Upper lobe of left lung (tissue), 6 donors: ENCODE data around the gene PGP. TPM values are rescaled to one million over a fixed set of nuclear protein-coding genes. Genes with fewer than 3 reads are reported as not detected.
"Not testable (repeated sequence)": the region's sequence is repeated elsewhere in the genome, so short reads cannot be mapped to it uniquely, and the experiment has no call there.

ENCODE experiments used
- ATAC-seq, 2 donors: fragments of 200-7000 bp; cut with Tn5 transposase; one replicate each; pipeline ENCODE4 v1.9.1; 2022; ENCODE audit warnings: mild to moderate bottlenecking in 2 of 2, moderate library complexity in 2 of 2; ENCODE audit not compliant: low FRiP score in 2 of 2
- DNase-seq, 2 donors: peaks; one replicate each; pipeline ENCODE4 v3.0.0-alpha.2; 2019 to 2020
- H3K27ac ChIP-seq, 4 donors: fragments of 200-600 bp; sonication (generic); one replicate each; pipeline ENCODE4 v1.5.1; 2016 to 2019
- H3K27me3 ChIP-seq, 4 donors: fragments of 200-600 bp; sonication (generic); one replicate each; pipeline ENCODE4 v1.5.1; 2017 to 2019
- H3K36me3 ChIP-seq, 4 donors: fragments of 200-600 bp; sonication (generic); one replicate each; pipeline ENCODE4 v1.5.1; 2016 to 2019
- H3K4me1 ChIP-seq, 4 donors: fragments of 200-600 bp; sonication (generic); one replicate each; pipeline ENCODE4 v1.5.1; 2018 to 2019
- H3K4me3 ChIP-seq, 4 donors: fragments of 200-600 bp; sonication (generic); one replicate each; pipeline ENCODE4 v1.5.1; 2017 to 2019; ENCODE audit warnings: mild to moderate bottlenecking in 2 of 4, moderate library complexity in 1 of 4
- H3K9me3 ChIP-seq, 4 donors: fragments of 200-600 bp; sonication (generic); one replicate each; pipeline ENCODE4 v1.5.1; 2018 to 2019
- CTCF ChIP-seq, 6 experiments: fragments of 450-650 bp in 4 of 6; fragments of 200-600 bp in 2 of 6; sonication (generic) in 2 of 6; IDR thresholded peaks; one replicate each; pipeline ENCODE4 v1.5.1; 2016 to 2019; ENCODE audit warnings: antibody characterized with exemption in 6 of 6
- EP300 ChIP-seq, 4 donors: sonication (generic); formaldehyde crosslinking; IDR thresholded peaks; one replicate each; pipeline ENCODE4 v1.5.1; 2017; ENCODE audit warnings: antibody characterized with exemption in 4 of 4, control low read depth in 2 of 4
- POLR2A ChIP-seq, 4 donors: fragments of 450-650 bp; IDR thresholded peaks; one replicate each; pipeline ENCODE4 v1.5.1; 2016 to 2017; ENCODE audit warnings: antibody characterized with exemption in 4 of 4, mild to moderate bottlenecking in 2 of 4
- POLR2AphosphoS5 ChIP-seq, 2 donors: sonication (generic); formaldehyde crosslinking; IDR thresholded peaks; one replicate each; pipeline ENCODE4 v1.5.1; 2017; ENCODE audit warnings: antibody characterized with exemption in 2 of 2
- WGBS, 2 donors: methylation state at CpG; one replicate each; pipeline ENCODE4 v1.1.5; 2017 to 2018; 5-methylcytosine and 5-hydroxymethylcytosine counted together
- total RNA-seq, 6 donors: library from RNA; depleted of rRNA in 4 of 6; stranded (reverse); fragments of >200 nt in 4 of 6; gene quantifications; one replicate each; pipeline versions ENCODE4 v1.1.0 to v1.2.1, GENCODE V29; 2016 to 2021
- donor health status: DM: no; HTN: no; CAD: no; lungs with moderate emphysema.
- donor health status: DM: no; HTN: yes; CAD: no; lungs with severe emphysema.

The PGP gene
- total RNA-seq, 6 donors from 2014 or later: 18.6 to 32.5 (median 21.7) TPM

GRCh38 chr16:2242598-2242997 is 28.0 kb upstream of the PGP start:
- H3K36me3 ChIP-seq: peaks cover 12 to 58% (median 45%) of the 10 kb centered on the region in 4 donors
- no peak for ATAC-seq
- WGBS, 2 donors: 67 to 76% methylated on average over 7 to 11 of the region's 11 CpGs
- no peak overlapping the region for H3K4me3 ChIP-seq
- TF ChIP-seq CTCF (IDR thresholded peaks at IDR 0.05): no peak
- TF ChIP-seq EP300 (IDR thresholded peaks at IDR 0.05): no peak
- no peak for TF ChIP-seq POLR2AphosphoS5 (IDR thresholded peaks at IDR 0.05)
- no peak for TF ChIP-seq POLR2A (IDR thresholded peaks at IDR 0.05)
- no peaks in the 10 kb centered on the region for H3K9me3 ChIP-seq
- H3K4me1 ChIP-seq: peaks cover 0 to 8% (median 3%) of the 10 kb centered on the region in 4 donors
- H3K27me3 ChIP-seq: peaks cover 0 to 3% (median 0%) of the 10 kb centered on the region in 4 donors
- DNase-seq: no peak
- no peak overlapping the region for H3K27ac ChIP-seq

DNA sequence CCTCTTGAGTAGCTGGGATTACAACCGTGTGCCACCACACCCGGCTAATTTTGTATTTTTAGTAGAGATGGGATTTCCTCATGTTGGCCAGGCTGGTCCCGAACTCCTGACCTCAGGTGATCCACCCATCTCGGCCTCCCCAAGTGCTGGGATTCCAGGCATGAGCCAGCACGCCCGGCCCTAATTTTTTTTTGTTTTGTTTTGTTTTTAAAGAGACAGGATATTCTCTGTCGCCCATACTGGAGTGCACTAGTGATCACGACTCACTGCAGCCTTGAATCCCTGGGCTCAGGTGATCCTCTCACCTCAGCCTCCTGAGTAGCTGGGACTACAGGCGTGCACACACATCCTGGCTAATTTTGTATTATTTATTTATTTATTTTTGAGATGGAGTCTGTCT is 25.7 kb upstream of the PGP start:
- H3K27ac ChIP-seq, DNase-seq, ATAC-seq, H3K9me3 ChIP-seq, H3K4me3 ChIP-seq: not testable (repeated sequence)
- Histone ChIP-seq H3K4me1 (peaks cover 12 to 22% (median 21%) of the 10 kb centered on the region in 4 donors), H3K36me3 (peaks cover 12 to 50% (median 37%) of the 10 kb centered on the region in 4 donors), H3K27me3 (peaks cover 0 to 19% (median 10%) of the 10 kb centered on the region in 4 donors)
- 82 to 88% methylated on average over 9 of the region's 9 CpGs for WGBS, 2 donors

DNA sequence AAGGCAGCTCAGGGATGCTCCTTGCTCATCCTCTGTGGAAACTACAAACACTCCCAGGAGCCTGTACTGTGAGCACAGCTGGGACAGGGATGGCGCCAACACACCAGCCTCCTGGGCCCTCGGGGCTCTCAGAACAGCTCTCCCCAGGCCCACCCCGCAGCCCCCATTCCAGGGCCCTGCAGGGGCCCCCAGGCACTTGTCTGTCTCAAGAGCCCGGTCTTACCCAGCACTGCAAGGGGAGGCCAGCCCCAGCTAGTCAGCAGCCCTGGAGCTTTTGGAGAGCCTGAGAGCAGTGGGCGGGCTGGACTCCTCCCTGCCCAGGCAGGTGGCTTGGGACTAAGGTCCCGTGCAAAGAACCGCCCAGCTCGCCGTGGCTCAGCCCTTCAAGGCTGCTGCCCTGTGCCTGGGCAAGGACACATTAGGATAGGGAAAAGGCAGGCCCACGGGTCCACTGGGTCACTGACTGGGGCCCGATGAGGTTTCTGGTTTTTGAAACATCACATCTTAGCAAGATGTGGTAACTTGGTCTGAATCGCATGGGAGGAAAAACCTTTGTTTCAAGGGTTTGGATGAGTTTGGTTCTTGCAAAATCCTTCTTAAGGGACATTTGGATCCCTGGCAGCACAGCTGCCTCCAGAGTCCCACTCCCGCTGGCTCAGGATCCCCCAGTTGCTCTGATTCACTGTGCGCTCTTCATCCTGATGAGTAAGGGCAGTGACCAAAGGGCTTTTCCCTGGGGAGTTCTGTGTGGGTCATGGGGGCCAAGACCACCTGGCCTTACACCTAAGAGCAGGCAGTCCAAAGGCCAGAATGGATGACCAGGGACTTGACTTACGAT is 24.4 kb upstream of the PGP start:
- Histone ChIP-seq H3K4me1 (peaks cover 12 to 22% (median 21%) of the 10 kb centered on the region in 4 donors), H3K36me3 (peaks cover 10 to 50% (median 37%) of the 10 kb centered on the region in 4 donors), H3K4me3 (no peak overlapping the region), H3K27me3 (peaks cover 0 to 19% (median 10%) of the 10 kb centered on the region in 4 donors), H3K9me3 (no peaks in the 10 kb centered on the region), H3K27ac (no peak overlapping the region)
- no peak for TF ChIP-seq CTCF (IDR thresholded peaks at IDR 0.05)
- no peak for ATAC-seq
- DNase-seq: peak in 1 of 2 donors; percentile 68
- WGBS, 2 donors: 80 to 87% methylated on average over 8 to 13 of the region's 15 CpGs

- Histone ChIP-seq H3K27me3 (peaks cover 0 to 19% (median 10%) of the 10 kb centered on the region in 4 donors), H3K27ac (no peak overlapping the region), H3K36me3 (peaks cover 14 to 50% (median 38%) of the 10 kb centered on the region in 4 donors), H3K9me3 (no peaks in the 10 kb centered on the region), H3K4me1 (peaks cover 12 to 22% (median 21%) of the 10 kb centered on the region in 4 donors), H3K4me3 (no peak overlapping the region)
- TF ChIP-seq CTCF (IDR thresholded peaks at IDR 0.05): no peak
- no peak for TF ChIP-seq EP300 (IDR thresholded peaks at IDR 0.05)
- no peak for TF ChIP-seq POLR2A (IDR thresholded peaks at IDR 0.05)
- TF ChIP-seq POLR2AphosphoS5 (IDR thresholded peaks at IDR 0.05): no peak
- DNase-seq (peak in 1 of 2 donors; percentile 58), ATAC-seq (no peak)
- WGBS, 2 donors: 63% methylated on average over 18 of the region's 18 CpGs; no CpG with 5 or more reads in 1 of the 2 donors
Measured at GRCh38 chr16:2238150-2238837, 23.7 kb upstream of the PGP start.

GRCh38 chr16:2237493-2238149 is 23.0 kb upstream of the PGP start:
- WGBS, 2 donors: 13 to 30% methylated on average over 10 to 32 of the region's 65 CpGs

More at GRCh38 chr16:2237493-2238149, 23.0 kb upstream of the PGP start:
- Histone ChIP-seq H3K4me3 (peak overlapping the region in 1 of 4 donors; percentile 9), H3K4me1 (peaks cover 12 to 21% (median 19%) of the 10 kb centered on the region in 4 donors), H3K27me3 (peaks cover 0 to 19% (median 10%) of the 10 kb centered on the region in 4 donors), H3K27ac (no peak overlapping the region), H3K9me3 (no peaks in the 10 kb centered on the region), H3K36me3 (peaks cover 16 to 50% (median 38%) of the 10 kb centered on the region in 4 donors)
- ATAC-seq (no peak), DNase-seq (peak in 1 of 2 donors; percentile 85)
- TF ChIP-seq CTCF (IDR thresholded peaks at IDR 0.05) (no peak), POLR2AphosphoS5 (IDR thresholded peaks at IDR 0.05) (no peak), POLR2A (IDR thresholded peaks at IDR 0.05) (no peak), EP300 (IDR thresholded peaks at IDR 0.05) (no peak)
